HG03457 (cell line): ENCODE results near the gene FAM131A.

ENCODE experiments used
- ATAC-seq: cut with Tn5 transposase; IDR thresholded peaks from one replicate; pipeline ENCODE4 v1.9.1; 2021; ENCODE audit warnings: moderate number of reproducible peaks; ENCODE audit not compliant: unreplicated experiment

FAM131A gene

DNA sequence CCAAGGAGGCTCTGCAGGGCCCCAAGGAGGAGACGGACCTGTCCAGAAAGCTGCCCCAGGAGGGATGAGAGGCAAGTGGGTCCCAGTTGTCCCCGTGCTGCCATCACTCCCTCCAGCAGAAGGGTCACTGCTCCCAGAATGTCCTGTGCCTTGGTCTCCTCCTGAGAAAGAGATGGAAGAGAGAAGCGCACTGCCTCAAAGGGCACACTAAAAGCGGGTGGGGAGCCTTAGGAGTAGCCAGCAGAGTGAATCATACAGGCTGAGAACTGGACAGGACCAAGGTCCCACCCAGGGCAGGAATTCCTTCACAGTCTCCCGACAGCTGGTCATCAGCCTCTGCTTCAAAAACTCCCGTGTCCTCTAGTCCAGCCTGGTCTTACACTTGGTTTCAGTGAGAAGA is 36.0 kb downstream of the FAM131A start:
- ATAC-seq: no peak

- ATAC-seq: no peak
Measured at GRCh38 chr3:184375747-184376461, 38.5 kb downstream of the FAM131A start.

- ATAC-seq: no peak
Measured at GRCh38 chr3:184377374-184377773, 40.0 kb downstream of the FAM131A start.

GRCh38 chr3:184377882-184378445 is 40.6 kb downstream of the FAM131A start, which contains the start of gene THPO:
Gene THPO, minus strand, starts transcription at chr3:184378207. Its CDS starts 1,948 bp downstream, at chr3:184376259.
- ATAC-seq: no peak

DNA sequence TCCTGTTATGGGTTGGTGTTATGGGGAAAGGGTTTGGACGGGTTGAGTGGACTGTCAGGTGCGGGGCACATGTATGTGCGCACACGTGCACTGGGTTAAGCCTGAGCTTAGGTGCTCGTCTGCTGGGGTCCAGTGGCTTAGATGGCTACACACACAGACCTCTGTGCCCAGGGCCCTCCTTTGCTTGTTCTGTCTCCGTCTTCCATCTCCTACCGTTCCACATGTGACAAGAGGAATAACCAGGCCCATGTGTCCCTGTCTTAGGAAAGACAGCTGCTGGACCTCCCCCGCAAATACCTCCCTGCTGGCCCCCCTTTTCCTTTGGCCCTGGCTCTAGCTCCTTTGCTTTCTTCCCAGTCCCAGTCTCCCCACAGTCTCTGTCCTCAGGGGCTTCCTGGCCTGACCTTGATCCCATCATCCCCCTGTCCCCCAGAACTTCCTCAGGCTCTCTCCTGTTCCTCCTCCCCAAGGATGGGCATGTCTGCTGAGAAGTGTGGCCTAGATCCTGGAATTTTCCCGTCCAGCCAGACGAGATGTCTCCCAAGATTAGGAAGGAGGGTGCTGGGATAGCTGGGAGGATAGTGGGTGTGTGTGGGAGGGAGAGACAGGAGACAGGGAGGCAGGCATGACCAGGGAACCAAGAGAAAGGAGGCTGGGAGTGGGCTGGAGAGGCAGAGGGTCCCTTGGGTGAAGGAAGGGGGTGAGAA is 41.4 kb downstream of the FAM131A start:
- ATAC-seq: no peak

DNA sequence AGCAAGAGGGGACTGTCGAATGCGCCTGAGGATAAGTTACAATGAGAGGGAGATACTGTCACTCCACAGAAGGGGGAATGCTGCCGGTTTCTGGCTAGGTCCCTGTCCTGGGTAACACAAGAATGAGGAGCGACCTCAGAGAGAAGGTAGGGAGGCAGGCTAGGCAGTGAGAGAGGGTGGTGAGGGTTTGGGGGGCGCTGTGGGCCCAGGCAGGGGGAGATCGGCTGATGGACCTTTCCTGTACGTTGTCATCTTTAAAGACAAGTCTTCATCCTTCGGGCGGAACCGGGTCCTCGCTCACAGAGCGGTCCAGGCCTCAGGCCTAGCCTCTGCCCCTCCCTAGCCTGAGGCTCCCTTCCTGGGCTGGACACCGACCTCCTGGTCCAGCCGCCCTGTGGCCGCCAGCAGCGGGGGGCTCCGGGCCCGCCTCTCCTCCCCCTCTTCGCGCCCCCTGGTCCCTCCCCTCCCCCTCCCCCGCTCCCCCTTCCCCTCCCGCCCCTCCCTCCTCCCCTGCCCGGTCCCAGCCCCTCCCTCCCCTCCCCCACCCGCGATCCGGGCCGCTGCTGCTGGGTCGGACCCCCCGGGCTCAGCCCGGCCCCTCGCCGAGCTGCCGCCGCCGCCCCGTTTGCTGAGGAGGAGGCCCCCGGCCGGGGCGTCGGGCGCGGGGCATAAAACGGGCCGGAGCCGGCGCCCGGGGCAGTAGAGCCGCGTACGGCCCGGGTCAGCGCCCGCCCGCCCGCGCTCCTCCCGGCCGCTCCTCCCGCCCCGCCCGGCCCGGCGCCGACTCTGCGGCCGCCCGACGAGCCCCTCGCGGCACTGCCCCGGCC is 42.2 kb downstream of the FAM131A start, which contains the start of gene CHRD:
CHRD (plus strand) TSS at position 697 of the 827 bp plus-strand sequence. CDS start 265 bp downstream, outside the sequence.
- no peak for ATAC-seq

- no peak for ATAC-seq
Measured at GRCh38 chr3:184380185-184380626, 42.8 kb downstream of the FAM131A start.

DNA sequence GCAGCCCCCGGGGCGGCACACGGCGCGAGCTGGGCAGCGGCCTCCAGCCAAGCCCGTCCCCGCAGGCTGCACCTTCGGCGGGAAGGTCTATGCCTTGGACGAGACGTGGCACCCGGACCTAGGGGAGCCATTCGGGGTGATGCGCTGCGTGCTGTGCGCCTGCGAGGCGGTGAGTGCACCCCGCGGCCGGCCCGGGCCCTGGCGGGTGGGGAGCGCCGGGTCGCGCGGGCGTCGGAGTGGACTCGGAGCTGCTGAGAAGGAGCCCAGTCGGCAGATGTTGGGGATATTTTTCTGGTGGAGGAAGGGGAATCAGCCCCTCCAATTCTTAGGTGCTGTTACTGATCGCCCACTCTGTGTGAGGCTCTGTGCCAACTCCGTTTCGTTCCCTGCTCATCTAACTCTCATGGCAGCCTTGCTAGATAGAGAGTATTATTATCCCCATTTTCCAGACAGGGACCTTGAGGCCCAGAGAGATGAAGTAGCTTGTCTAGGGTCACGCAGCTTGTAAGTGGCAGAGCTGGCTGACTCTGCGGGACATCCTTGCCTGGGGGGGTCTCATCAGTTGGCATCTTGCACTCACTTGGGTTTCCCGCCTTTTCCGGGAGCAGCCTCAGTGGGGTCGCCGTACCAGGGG is 43.3 kb downstream of the FAM131A start:
- ATAC-seq: no peak

- no peak for ATAC-seq
Measured at GRCh38 chr3:184381261-184382224, 44.1 kb downstream of the FAM131A start.

DNA sequence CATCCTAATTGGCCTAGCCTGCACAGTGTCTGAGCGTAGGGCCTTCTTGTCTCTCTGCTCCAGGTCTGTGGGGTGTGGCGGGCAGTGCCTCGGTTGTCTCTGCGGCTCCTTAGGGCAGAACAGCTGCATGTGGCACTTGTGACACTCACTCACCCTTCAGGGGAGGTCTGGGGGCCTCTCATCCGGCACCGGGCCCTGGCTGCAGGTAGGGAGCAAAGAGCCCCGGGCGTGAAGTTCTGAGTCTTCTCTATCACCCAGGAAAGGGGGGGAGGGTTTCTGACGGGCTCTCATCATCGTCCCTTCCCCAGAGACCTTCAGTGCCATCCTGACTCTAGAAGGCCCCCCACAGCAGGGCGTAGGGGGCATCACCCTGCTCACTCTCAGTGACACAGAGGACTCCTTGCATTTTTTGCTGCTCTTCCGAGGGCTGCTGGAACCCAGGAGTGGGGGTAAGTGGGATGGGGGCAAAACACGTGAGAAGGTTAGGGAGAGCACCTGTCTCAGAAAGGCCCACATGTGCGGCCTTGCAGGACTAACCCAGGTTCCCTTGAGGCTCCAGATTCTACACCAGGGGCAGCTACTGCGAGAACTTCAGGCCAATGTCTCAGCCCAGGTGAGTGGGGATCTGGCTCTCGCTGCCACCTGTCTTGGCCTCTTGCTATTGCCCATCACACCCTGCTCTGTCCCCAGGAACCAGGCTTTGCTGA is 45.1 kb downstream of the FAM131A start:
- no peak for ATAC-seq

DNA sequence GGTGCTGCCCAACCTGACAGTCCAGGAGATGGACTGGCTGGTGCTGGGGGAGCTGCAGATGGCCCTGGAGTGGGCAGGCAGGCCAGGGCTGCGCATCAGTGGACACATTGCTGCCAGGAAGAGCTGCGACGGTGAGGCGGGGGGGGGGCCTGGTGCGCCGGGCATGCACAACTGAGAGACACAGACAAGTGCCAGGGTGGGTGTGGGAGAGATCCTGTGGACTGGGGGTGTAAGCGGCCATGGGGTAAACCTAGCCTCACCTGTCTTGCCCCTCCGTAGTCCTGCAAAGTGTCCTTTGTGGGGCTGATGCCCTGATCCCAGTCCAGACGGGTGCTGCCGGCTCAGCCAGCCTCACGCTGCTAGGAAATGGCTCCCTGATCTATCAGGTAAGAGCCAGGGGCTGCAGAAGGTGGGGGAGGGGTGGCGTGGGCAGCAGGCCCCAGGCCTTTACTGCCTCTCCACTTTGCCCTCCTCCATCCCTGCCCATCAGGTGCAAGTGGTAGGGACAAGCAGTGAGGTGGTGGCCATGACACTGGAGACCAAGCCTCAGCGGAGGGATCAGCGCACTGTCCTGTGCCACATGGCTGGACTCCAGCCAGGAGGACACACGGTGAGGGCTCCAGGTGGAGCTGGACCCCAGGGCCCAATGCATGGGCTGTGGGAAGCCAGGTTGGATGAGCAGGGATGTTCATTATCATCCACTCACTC is 45.8 kb downstream of the FAM131A start:
- ATAC-seq: no peak

DNA sequence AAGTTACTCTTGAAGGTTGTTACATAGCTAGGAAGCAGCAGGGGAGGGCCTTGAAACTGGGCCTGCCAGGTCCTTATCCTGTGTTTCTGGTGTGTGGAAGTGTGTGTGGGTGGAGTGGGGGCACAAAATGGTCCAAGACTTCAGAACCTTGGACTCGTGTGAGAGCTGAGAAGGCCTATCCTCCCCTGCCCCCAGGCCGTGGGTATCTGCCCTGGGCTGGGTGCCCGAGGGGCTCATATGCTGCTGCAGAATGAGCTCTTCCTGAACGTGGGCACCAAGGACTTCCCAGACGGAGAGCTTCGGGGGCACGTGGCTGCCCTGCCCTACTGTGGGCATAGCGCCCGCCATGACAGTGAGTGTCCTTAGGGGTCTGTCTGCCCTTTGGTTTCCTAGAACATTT is 46.9 kb downstream of the FAM131A start:
- ATAC-seq: no peak

DNA sequence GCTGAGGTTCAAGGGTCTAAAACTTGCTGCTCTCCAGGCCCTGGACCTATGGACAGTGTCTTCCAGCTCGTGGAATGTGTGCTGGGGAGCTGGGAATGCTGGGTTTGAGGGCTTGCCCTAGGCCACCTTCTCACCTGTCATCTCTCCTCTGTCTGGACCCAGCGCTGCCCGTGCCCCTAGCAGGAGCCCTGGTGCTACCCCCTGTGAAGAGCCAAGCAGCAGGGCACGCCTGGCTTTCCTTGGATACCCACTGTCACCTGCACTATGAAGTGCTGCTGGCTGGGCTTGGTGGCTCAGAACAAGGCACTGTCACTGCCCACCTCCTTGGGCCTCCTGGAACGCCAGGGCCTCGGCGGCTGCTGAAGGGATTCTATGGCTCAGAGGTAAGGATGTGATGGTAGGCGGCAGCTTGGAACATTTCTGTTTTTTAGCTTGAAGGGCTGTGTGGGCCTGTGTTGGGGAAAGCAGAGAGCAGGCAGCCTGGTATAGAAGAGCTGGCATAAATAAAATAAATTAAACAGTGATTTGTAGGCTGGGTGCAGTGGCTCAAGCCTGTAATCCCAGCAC is 47.5 kb downstream of the FAM131A start:
- no peak for ATAC-seq

DNA sequence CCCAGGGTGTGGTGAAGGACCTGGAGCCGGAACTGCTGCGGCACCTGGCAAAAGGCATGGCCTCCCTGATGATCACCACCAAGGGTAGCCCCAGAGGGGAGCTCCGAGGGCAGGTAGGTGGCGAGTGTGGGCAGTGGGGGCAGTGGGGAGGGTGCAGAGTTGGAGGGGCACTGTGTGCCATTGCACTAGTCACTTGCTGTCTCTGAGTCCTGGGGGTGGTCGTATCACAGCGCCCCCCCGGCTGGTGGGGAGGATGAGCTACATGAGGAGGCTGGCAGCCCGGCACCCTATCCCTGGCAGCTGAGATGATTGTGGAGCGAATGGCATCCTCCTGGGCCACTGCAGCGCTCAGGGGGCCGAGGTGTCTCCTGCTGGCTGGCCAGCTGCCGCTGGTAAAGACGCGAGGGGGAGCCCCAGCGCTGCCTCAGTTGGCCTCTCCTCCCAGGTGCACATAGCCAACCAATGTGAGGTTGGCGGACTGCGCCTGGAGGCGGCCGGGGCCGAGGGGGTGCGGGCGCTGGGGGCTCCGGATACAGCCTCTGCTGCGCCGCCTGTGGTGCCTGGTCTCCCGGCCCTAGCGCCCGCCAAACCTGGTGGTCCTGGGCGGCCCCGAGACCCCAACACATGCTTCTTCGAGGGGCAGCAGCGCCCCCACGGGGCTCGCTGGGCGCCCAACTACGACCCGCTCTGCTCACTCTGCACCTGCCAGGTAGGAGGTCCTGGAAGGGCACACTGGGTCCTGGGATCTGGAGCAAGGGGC is 48.8 kb downstream of the FAM131A start:
- no peak for ATAC-seq

- no peak for ATAC-seq
Measured at GRCh38 chr3:184387174-184387714, 49.8 kb downstream of the FAM131A start.

DNA sequence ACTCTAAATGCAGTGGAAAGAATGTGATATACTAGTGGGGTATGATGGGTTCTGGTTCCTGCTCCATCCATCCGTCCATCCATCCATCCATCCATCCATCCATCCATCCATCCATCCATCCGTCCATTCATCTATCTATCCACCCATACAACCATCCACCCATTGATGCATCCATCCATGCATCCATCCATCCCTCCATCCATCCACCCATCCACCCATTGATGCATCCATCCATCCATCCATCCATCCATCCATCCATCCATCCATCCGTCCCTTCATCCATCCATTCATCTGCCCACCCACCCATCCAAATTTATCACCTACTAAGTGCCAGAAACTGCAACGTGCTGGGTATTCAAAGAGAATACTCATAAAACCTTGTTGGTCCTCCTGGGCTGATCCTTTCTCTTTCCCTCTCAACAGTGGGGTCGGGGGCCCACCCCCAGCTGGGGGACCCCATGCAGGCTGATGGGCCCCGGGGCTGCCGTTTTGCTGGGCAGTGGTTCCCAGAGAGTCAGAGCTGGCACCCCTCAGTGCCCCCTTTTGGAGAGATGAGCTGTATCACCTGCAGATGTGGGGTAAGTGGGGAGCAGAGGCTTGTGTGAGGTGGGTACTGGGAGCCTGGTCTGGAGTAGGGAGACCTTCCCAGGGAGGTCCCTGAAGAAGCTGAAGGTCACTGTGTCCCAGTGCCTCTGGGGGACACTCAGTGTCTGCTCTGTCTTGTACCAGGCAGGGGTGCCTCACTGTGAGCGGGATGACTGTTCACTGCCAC is 51.0 kb downstream of the FAM131A start:
- no peak for ATAC-seq
